Adrenal gland (tissue), 12 donors: ENCODE results near the gene TMEM145. TPM values are rescaled to one million over a fixed set of nuclear protein-coding genes. Genes with fewer than 3 reads are reported as not detected.
A peak's percentile ranks its signal among the peaks of the same experiment; 100 is the strongest.

ENCODE experiments used
- DNase-seq, 7 donors: peaks; one replicate each; pipeline ENCODE4 v3.0.0-alpha.2; 2019 to 2020
- H3K27ac ChIP-seq, 5 donors: fragments of 200-600 bp; sonication (generic) in 4 of 5; 1 replicate in 3 of 5; 2 replicates in 2 of 5; pipeline versions ENCODE4 v1.5.1 to v1.8.0; 2016 to 2020; ENCODE audit warnings: mild to moderate bottlenecking in 1 of 5
- H3K27me3 ChIP-seq: fragments of 200-600 bp; 2 replicates; pipeline ENCODE4 v1.8.0; 2021
- H3K36me3 ChIP-seq, 2 donors: fragments of 200-600 bp; replicated peaks in 1 of 2; 1 replicate in 1 of 2; 2 replicates in 1 of 2; pipeline versions ENCODE4 v1.5.1 to v1.8.0; 2018 to 2022
- H3K4me1 ChIP-seq, 2 donors: fragments of 200-600 bp; replicated peaks in 1 of 2; 1 replicate in 1 of 2; 2 replicates in 1 of 2; pipeline versions ENCODE4 v1.5.1 to v1.8.0; 2018 to 2021
- H3K4me3 ChIP-seq, 4 donors: fragments of 200-600 bp; sonication (generic) in 3 of 4; one replicate each; pipeline ENCODE4 v1.5.1; 2016 to 2018
- H3K9me3 ChIP-seq, 3 donors: fragments of 200-600 bp; sonication (generic) in 1 of 3; replicated peaks in 1 of 3; 1 replicate in 2 of 3; 2 replicates in 1 of 3; pipeline versions ENCODE4 v1.5.1 to v1.8.0; 2016 to 2021
- CTCF ChIP-seq, 6 experiments: fragments of 450-650 bp in 4 of 6; fragments of 200-600 bp in 2 of 6; sonication (generic) in 1 of 6; IDR thresholded peaks; 1 replicate in 5 of 6; 2 replicates in 1 of 6; pipeline versions ENCODE4 v1.5.1 to v1.8.0; 2016 to 2021; ENCODE audit warnings: antibody characterized with exemption in 6 of 6, mild to moderate bottlenecking in 2 of 6, moderate library complexity in 1 of 6
- POLR2A ChIP-seq, 2 donors: fragments of 450-650 bp; IDR thresholded peaks; one replicate each; pipeline ENCODE4 v1.6.1; 2017; ENCODE audit warnings: antibody characterized with exemption in 2 of 2, mild to moderate bottlenecking in 2 of 2, moderate library complexity in 1 of 2
- WGBS, 4 donors: extraction: QIAGEN DNeasy Blood & Tissue Kit in 2 of 4; methylation state at CpG; one replicate each; pipeline versions ENCODE4 v1.1.5 to v1.1.7; 2013 to 2017; 5-methylcytosine and 5-hydroxymethylcytosine counted together
- intact Hi-C, 2 donors: fragments of 100-400 bp; cut with DNase I; formaldehyde crosslinking; loops; one replicate each; pipeline versions ENCODE4 v1.14.1 to v1.15.0; 2022 to 2023
- polyA plus RNA-seq, 3 donors: library from polyadenylated mRNA; stranded (reverse); fragments of 200-250 nt in 2 of 3; fragments of 350-450 nt in 1 of 3; fragmentation: Illumina TruSeq in 1 of 3; extraction: RNeasy Lipid Tissue Mini Kit (QIAGEN cat#74804) in 1 of 3; gene quantifications; one replicate each; pipeline ENCODE4 v1.2.3, GENCODE V29; 2013 to 2014
- total RNA-seq, 9 donors: library from RNA; depleted of rRNA in 4 of 9; stranded (reverse); fragments of >200 nt in 4 of 9; fragments of 120-200 nt in 1 of 9; fragmentation: NEBNext Ultra II Directional in 1 of 9; extraction: Animal tissue kit (Norgen Biotek cat#: 25700) in 1 of 9; gene quantifications; one replicate each; pipeline versions ENCODE4 v1.1.0 to v1.2.4, GENCODE V29; 2013 to 2023
- donor health status: healthy with polysubstance abuse.
- donor health status: Bipolar disorder and iron deficiency.
- donor health status: DM: yes; HTN: yes; CAD: no.
- donor health status: DM: no; HTN: no; CAD: no.
- donor health status: DM: no; HTN: no; CAD: no.
- donor health status: DM: yes; HTN: yes; CAD: no.

The TMEM145 gene
- total and polyA plus RNA-seq, 12 donors = 0.94 to 31.7 (median 4.5) TPM; not detected in 3

- H3K4me3 ChIP-seq = no peak overlapping the region
- no peaks in the 10 kb centered on the region for H3K27me3 ChIP-seq
- peaks cover 0 to 18% of the 10 kb centered on the region in 2 donors for H3K36me3 ChIP-seq
- 58 to 74% (median 68%) methylated on average over 3 to 5 of the region's 5 CpGs for WGBS, 4 donors
- DNase-seq = peak in 4 of 7 donors; percentile 29 to 69 (median 46)
- intact Hi-C loops = loop anchor here in 1 of 2 donors (2.0 kb wide), 1 partner anchor 28 kb away; no protein-coding TSS in a partner anchor
- peaks cover 47 to 65% of the 10 kb centered on the region in 2 donors for H3K4me1 ChIP-seq
- no peak for TF ChIP-seq CTCF (IDR thresholded peaks at IDR 0.05)
- TF ChIP-seq POLR2A (IDR thresholded peaks at IDR 0.05) = no peak
- no peaks in the 10 kb centered on the region for H3K9me3 ChIP-seq
- peak overlapping the region; percentile 12 to 100 (median 84) for H3K27ac ChIP-seq
Measured at GRCh38 chr19:42278452-42279154, 34.5 kb upstream of the TMEM145 start.

- Histone ChIP-seq H3K27me3 (no peaks in the 10 kb centered on the region), H3K4me1 (peaks cover 47 to 65% of the 10 kb centered on the region in 2 donors)
- intact Hi-C loops = loop anchor here in 1 of 2 donors (2.0 kb wide), 1 partner anchor 29 kb away; no protein-coding TSS in a partner anchor
Measured at GRCh38 chr19:42279155-42279901, 33.8 kb upstream of the TMEM145 start.

GRCh38 chr19:42279902-42280814 is 33.0 kb upstream of the TMEM145 start:
- Histone ChIP-seq H3K27me3 (no peaks in the 10 kb centered on the region), H3K4me3 (peak overlapping the region; percentile 48 to 81 (median 72)), H3K27ac (peak overlapping the region; percentile 69 to 100 (median 87)), H3K9me3 (no peaks in the 10 kb centered on the region), H3K4me1 (peaks cover 54 to 62% of the 10 kb centered on the region in 2 donors), H3K36me3 (peaks cover 0 to 2% of the 10 kb centered on the region in 2 donors)
- intact Hi-C loops = loop anchor here in 1 of 2 donors (2.0 kb wide), 1 partner anchor 29 kb away; no protein-coding TSS in a partner anchor
- peak; percentile 89 to 95 (median 94) for DNase-seq
- WGBS, 4 donors = 0 to 1% (median 0%) methylated on average over 9 to 89 of the region's 89 CpGs
- TF ChIP-seq POLR2A (IDR thresholded peaks at IDR 0.05) (peak; percentile 30 to 32), CTCF (IDR thresholded peaks at IDR 0.05) (peak; percentile 69 to 95 (median 91))

More at GRCh38 chr19:42279155-42279901, 33.8 kb upstream of the TMEM145 start:
- Histone ChIP-seq H3K27ac (peak overlapping the region in 4 of 5 donors; percentile 84 to 100 (median 92)), H3K9me3 (no peaks in the 10 kb centered on the region), H3K4me3 (peak overlapping the region in 1 of 4 donors; percentile 75), H3K36me3 (peaks cover 0 to 10% of the 10 kb centered on the region in 2 donors)
- 13 to 22% (median 14%) methylated on average over 6 of the region's 6 CpGs for WGBS, 4 donors
- TF ChIP-seq CTCF (IDR thresholded peaks at IDR 0.05) (no peak), POLR2A (IDR thresholded peaks at IDR 0.05) (no peak)
- DNase-seq = peak in 3 of 7 donors; percentile 14 to 38 (median 33)
